Naive B cell (primary cell): Measurements from ENCODE around the gene CD70. TPM values are rescaled to one million over a fixed set of nuclear protein-coding genes. Genes with fewer than 3 reads are reported as not detected.
"Not testable (repeated sequence)": the region's sequence is repeated elsewhere in the genome, so short reads cannot be mapped to it uniquely, and the experiment has no call there.

ENCODE experiments used
- ATAC-seq, 2 donors: fragments of 150-1000 bp; cut with Tn5 transposase; 2 replicates each; pipeline ENCODE4 v1.10.0; 2021; ENCODE audit warnings: low read depth in 2 of 2, mild to moderate bottlenecking in 2 of 2, moderate library complexity in 2 of 2
- DNase-seq: peaks from one replicate; pipeline ENCODE4 v3.0.0; 2022
- H3K27ac Mint-ChIP-seq, 6 donors: one replicate each; pipeline ENCODE4 v1.8.0; 2020 to 2022; ENCODE audit warnings: mild to moderate bottlenecking in 6 of 6, mixed read lengths in 6 of 6, moderate library complexity in 5 of 6, inconsistent platforms in 2 of 6
- H3K27me3 Mint-ChIP-seq, 3 donors: one replicate each; pipeline ENCODE4 v1.8.0; 2021 to 2022; ENCODE audit warnings: mixed read lengths in 3 of 3, mild to moderate bottlenecking in 1 of 3
- H3K36me3 Mint-ChIP-seq, 2 donors: one replicate each; pipeline ENCODE4 v1.8.0; 2020 to 2022; ENCODE audit warnings: mixed read lengths in 2 of 2, inconsistent platforms in 1 of 2, mild to moderate bottlenecking in 1 of 2
- H3K4me1 Mint-ChIP-seq, 3 donors: one replicate each; pipeline ENCODE4 v1.8.0; 2020 to 2022; ENCODE audit warnings: mixed read lengths in 3 of 3, inconsistent platforms in 1 of 3, mild to moderate bottlenecking in 1 of 3, moderate library complexity in 1 of 3
- H3K4me3 Mint-ChIP-seq, 8 donors: one replicate each; pipeline ENCODE4 v1.8.0; 2020 to 2022; ENCODE audit warnings: mild to moderate bottlenecking in 8 of 8, mixed read lengths in 8 of 8, moderate library complexity in 8 of 8, inconsistent platforms in 2 of 8
- H3K9me3 Mint-ChIP-seq, 7 donors: one replicate each; pipeline ENCODE4 v1.8.0; 2020 to 2022; ENCODE audit warnings: mixed read lengths in 7 of 7, mild to moderate bottlenecking in 5 of 7, inconsistent platforms in 2 of 7, moderate library complexity in 1 of 7
- polyA plus RNA-seq, 6 donors: library from polyadenylated mRNA; unstranded; fragments of 300-500 nt; fragmentation: Illumina TruSeq; gene quantifications; one replicate each; pipeline ENCODE4 v1.2.3, GENCODE V29; 2021; ENCODE audit warnings: low read depth in 6 of 6

CD70 gene
- polyA plus RNA-seq, 6 donors from 2014 or later = 0.64 to 2.2 (median 1.7) TPM; not detected in 3

GRCh38 chr19:6577476-6578125 lies 13.3 kb downstream of the CD70 start:
- Mint-ChIP-seq H3K27me3 (no peaks in the 10 kb centered on the region), H3K9me3 (no peaks in the 10 kb centered on the region), H3K4me1 (peaks cover 0 to 7% (median 0%) of the 10 kb centered on the region in 3 donors), H3K36me3 (no peaks in the 10 kb centered on the region), H3K27ac (peak overlapping the region in 5 of 6 donors; percentile 85 to 98 (median 96)), H3K4me3 (no peak overlapping the region)
- ATAC-seq (peak; percentile 91 to 96), DNase-seq (peak; percentile 77)

DNA sequence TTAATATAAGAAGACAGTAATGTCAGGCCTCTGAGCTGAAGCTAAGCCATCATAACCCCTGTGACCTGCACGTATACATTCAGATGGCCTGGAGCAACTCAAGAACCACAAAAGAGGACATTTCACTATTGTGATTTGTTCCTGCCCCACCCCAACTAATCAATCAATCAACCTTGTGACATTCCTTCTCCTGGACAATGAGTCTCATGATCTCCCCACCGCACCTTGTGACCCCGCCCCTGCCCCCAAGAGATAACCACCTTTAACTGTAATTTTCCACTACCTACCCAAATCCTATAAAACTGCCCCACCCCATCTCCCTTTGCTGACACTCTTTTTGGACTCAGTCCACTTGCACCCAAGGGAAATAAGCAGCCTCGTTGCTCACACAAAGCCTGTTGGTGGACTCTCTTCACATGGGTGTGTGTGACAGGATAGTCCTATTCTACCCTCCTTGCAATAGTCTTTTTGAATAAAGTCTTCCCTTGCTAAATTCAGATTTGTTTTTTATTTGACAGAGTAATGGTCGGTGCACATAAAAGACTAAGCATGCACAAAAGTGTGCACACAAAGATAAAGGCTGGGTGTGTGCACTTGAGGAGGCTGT lies 14.0 kb downstream of the CD70 start:
- no peak for DNase-seq
- H3K4me1 Mint-ChIP-seq = peaks cover 0 to 7% (median 0%) of the 10 kb centered on the region in 3 donors
- H3K9me3 Mint-ChIP-seq = peaks cover 0 to 1% (median 0%) of the 10 kb centered on the region in 7 donors
- no peak for ATAC-seq
- no peak overlapping the region for H3K4me3 Mint-ChIP-seq
- H3K36me3 Mint-ChIP-seq = no peaks in the 10 kb centered on the region
- H3K27me3 Mint-ChIP-seq = peaks cover 0 to 1% (median 0%) of the 10 kb centered on the region in 3 donors
- H3K27ac Mint-ChIP-seq = no peak overlapping the region

DNA sequence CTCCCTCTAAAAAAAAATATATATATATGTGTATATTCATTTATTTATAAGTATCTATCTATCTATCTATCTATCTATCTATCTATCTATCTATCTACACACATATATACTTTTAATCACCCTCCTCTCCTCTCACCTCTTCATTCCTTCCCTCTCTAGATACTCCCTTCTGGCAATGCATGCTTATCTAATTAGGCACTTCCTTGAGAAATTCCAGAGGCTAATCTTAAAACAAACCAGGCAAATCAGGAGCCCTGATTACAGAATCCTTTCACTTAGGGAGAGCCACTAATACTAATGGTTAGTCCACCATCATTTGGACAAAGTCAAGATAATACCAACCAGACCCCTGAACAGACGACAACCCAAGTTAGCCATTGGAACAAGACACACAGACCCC lies 17.6 kb downstream of the CD70 start:
- H3K27ac Mint-ChIP-seq = no peak overlapping the region

GRCh38 chr19:6572217-6572616 lies 18.7 kb downstream of the CD70 start:
- Mint-ChIP-seq H3K27ac (no peak overlapping the region), H3K9me3 (peaks cover 2 to 15% (median 8%) of the 10 kb centered on the region in 7 donors), H3K36me3 (no peaks in the 10 kb centered on the region), H3K27me3 (peaks cover 17 to 30% (median 19%) of the 10 kb centered on the region in 3 donors), H3K4me1 (no peaks in the 10 kb centered on the region), H3K4me3 (no peak overlapping the region)
- ATAC-seq = no peak
- no peak for DNase-seq

More for the DNA sequence above, 17.6 kb downstream of the CD70 start:
- H3K27me3 Mint-ChIP-seq = peaks cover 14 to 25% (median 17%) of the 10 kb centered on the region in 3 donors
- H3K4me3 Mint-ChIP-seq = no peak overlapping the region
- H3K9me3 Mint-ChIP-seq = peaks cover 2 to 15% (median 8%) of the 10 kb centered on the region in 7 donors
- no peak for ATAC-seq
- peaks cover 0 to 3% (median 0%) of the 10 kb centered on the region in 3 donors for H3K4me1 Mint-ChIP-seq
- DNase-seq = no peak
- H3K36me3 Mint-ChIP-seq = no peaks in the 10 kb centered on the region

- H3K4me1 Mint-ChIP-seq = no peaks in the 10 kb centered on the region
- peaks cover 2 to 15% (median 8%) of the 10 kb centered on the region in 7 donors for H3K9me3 Mint-ChIP-seq
- ATAC-seq = no peak
- no peak overlapping the region for H3K4me3 Mint-ChIP-seq
- H3K36me3 Mint-ChIP-seq = no peaks in the 10 kb centered on the region
- H3K27ac Mint-ChIP-seq = peak overlapping the region in 1 of 6 donors; percentile 82
- DNase-seq = no peak
- peaks cover 19 to 34% (median 22%) of the 10 kb centered on the region in 3 donors for H3K27me3 Mint-ChIP-seq
These were observed 19.8 kb downstream of the CD70 start for GRCh38 chr19:6571167-6571566.

- no peak for DNase-seq
- no peak overlapping the region for H3K27ac Mint-ChIP-seq
- peaks cover 19 to 38% (median 22%) of the 10 kb centered on the region in 3 donors for H3K27me3 Mint-ChIP-seq
- no peak for ATAC-seq
- no peaks in the 10 kb centered on the region for H3K36me3 Mint-ChIP-seq
- H3K4me1 Mint-ChIP-seq = no peaks in the 10 kb centered on the region
- no peak overlapping the region for H3K4me3 Mint-ChIP-seq
- peaks cover 2 to 15% (median 8%) of the 10 kb centered on the region in 7 donors for H3K9me3 Mint-ChIP-seq
These were observed 20.2 kb downstream of the CD70 start for GRCh38 chr19:6570764-6571163.

DNA sequence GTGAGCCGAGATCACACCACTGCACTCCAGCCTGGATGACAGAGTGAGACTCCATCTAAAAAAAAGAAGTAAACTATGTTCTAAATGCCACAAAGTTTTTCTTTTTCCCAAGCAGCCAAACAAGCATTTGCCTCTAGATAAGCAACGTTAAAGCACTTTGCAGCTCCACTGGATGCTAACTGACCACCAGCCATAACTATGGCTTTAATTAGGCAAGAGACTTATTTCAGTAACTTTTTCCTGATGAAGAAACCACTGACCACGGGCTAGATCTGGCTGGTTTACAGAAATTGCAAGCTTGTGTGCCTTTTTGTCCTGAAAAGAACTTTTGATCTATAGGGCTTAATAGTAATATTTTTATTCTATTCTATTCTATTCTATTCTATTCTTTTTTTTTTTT lies 22.1 kb downstream of the CD70 start:
- peaks cover 22 to 49% (median 28%) of the 10 kb centered on the region in 3 donors for H3K27me3 Mint-ChIP-seq
- ATAC-seq (no peak), DNase-seq (no peak)
- no peak overlapping the region for H3K27ac Mint-ChIP-seq
- H3K9me3 Mint-ChIP-seq = peaks cover 4 to 27% (median 16%) of the 10 kb centered on the region in 7 donors
- no peak overlapping the region for H3K4me3 Mint-ChIP-seq
- no peaks in the 10 kb centered on the region for H3K4me1 Mint-ChIP-seq
- peaks cover 6 to 7% of the 10 kb centered on the region in 2 donors for H3K36me3 Mint-ChIP-seq

- Mint-ChIP-seq H3K36me3 (peaks cover 6 to 7% of the 10 kb centered on the region in 2 donors), H3K9me3 (peaks cover 5 to 32% (median 16%) of the 10 kb centered on the region in 7 donors), H3K27ac (no peak overlapping the region), H3K4me3 (no peak overlapping the region), H3K27me3 (peaks cover 24 to 51% (median 29%) of the 10 kb centered on the region in 3 donors), H3K4me1 (no peaks in the 10 kb centered on the region)
- no peak for DNase-seq
- no peak for ATAC-seq
These were observed 22.9 kb downstream of the CD70 start for GRCh38 chr19:6568010-6568526.

- Mint-ChIP-seq H3K27me3 (peaks cover 29 to 55% (median 35%) of the 10 kb centered on the region in 3 donors), H3K9me3 (peaks cover 5 to 28% (median 16%) of the 10 kb centered on the region in 7 donors)
- H3K36me3 Mint-ChIP-seq, H3K27ac Mint-ChIP-seq, DNase-seq, ATAC-seq, H3K4me3 Mint-ChIP-seq, H3K4me1 Mint-ChIP-seq: not testable (repeated sequence)
These were observed 24.2 kb downstream of the CD70 start for GRCh38 chr19:6566727-6567126.

- H3K9me3 Mint-ChIP-seq = peaks cover 0 to 18% (median 9%) of the 10 kb centered on the region in 7 donors
- peaks cover 12 to 36% (median 28%) of the 10 kb centered on the region in 3 donors for H3K27me3 Mint-ChIP-seq
- no peak overlapping the region for H3K27ac Mint-ChIP-seq
- ATAC-seq = peak in 1 of 2 donors; percentile 28
- peaks cover 6 to 7% of the 10 kb centered on the region in 2 donors for H3K36me3 Mint-ChIP-seq
- peak; percentile 7 for DNase-seq
- no peaks in the 10 kb centered on the region for H3K4me1 Mint-ChIP-seq
- peak overlapping the region in 1 of 8 donors; percentile 22 for H3K4me3 Mint-ChIP-seq
These were observed 26.6 kb downstream of the CD70 start for GRCh38 chr19:6564393-6564792.

- ATAC-seq, H3K36me3 Mint-ChIP-seq, DNase-seq, H3K4me3 Mint-ChIP-seq, H3K4me1 Mint-ChIP-seq, H3K27ac Mint-ChIP-seq: not testable (repeated sequence)
- H3K27me3 Mint-ChIP-seq = peaks cover 12 to 26% (median 21%) of the 10 kb centered on the region in 3 donors
- peaks cover 0 to 18% (median 9%) of the 10 kb centered on the region in 7 donors for H3K9me3 Mint-ChIP-seq
These were observed 28.5 kb downstream of the CD70 start for GRCh38 chr19:6562437-6562836.

DNA sequence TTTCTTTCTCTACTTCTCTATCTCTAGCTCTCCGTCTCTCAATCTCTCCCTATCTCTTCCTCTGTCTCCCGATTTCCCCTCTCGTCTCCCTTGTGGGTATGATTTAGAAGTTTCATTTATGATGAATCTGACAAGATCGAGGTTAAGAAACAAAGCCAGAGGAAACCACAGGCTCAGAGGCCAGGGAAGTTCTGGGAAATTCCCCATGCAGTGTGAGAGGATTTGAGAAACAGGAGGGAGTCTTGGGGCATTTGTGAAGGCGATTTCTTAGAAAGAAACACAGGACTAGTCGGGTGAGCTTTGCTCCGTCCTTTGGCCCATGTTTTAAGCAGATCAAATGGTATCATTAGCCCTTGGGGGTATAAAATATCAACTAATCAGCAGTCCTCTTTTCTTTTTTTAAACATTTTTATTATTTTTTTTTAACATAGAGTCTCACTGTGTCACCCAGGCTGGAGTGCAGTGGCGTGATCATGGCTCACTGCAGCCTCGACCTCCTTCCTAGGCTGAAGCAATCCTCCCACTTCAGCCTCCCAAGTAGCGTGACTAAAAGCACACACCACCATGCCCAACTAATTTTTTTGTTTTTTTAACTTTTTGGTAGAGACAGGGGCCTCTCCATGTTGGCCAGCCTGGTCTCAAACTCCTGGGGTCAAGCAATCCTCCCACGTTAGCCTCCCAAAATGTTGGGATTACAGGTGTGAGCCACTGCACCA lies 34.3 kb downstream of the CD70 start:
- Mint-ChIP-seq H3K27ac (no peak overlapping the region), H3K27me3 (peaks cover 0 to 6% (median under 1%) of the 10 kb centered on the region in 3 donors), H3K36me3 (no peaks in the 10 kb centered on the region), H3K9me3 (peaks cover 0 to 3% (median 0%) of the 10 kb centered on the region in 7 donors), H3K4me1 (peaks cover 0 to 3% (median 0%) of the 10 kb centered on the region in 3 donors), H3K4me3 (no peak overlapping the region)
- DNase-seq = no peak
- ATAC-seq = no peak

DNA sequence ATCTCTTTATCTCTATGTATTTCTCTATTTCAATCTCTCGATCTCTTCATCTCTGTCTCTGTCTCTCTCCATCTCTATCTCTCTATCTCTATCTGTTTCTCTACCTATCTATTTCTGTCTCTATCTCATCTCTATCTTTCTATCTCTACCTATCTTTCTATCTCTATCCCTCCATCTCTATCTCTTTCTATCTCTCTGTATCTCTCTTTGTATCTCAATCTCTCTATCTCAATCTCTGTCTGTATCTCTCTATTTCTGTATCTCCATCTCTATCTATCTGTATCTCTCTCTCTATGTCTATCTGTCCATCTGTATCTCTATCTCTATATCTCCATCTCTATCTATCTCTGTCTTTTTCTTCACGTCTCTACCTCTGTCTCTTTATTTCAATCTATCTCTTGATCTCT lies 34.9 kb downstream of the CD70 start:
- Mint-ChIP-seq H3K36me3 (no peaks in the 10 kb centered on the region), H3K9me3 (peaks cover 0 to 3% (median 0%) of the 10 kb centered on the region in 7 donors), H3K4me3 (no peak overlapping the region), H3K4me1 (peaks cover 0 to 3% (median 0%) of the 10 kb centered on the region in 3 donors), H3K27me3 (peaks cover 0 to 6% (median 0%) of the 10 kb centered on the region in 3 donors), H3K27ac (no peak overlapping the region)
- ATAC-seq (no peak), DNase-seq (no peak)
